Amygdala (tissue), 56 donors: ENCODE results near the gene DHPS.
A peak's percentile ranks its signal among the peaks of the same experiment; 100 is the strongest.
"Not testable (repeated sequence)": the region's sequence is repeated elsewhere in the genome, so short reads cannot be mapped to it uniquely, and the experiment has no call there.

ENCODE experiments used
- DNase-seq, 56 donors: peaks; one replicate each; lab custom pipeline; 2025; lab: John Stamatoyannopoulos, UW

The DHPS gene

DNA sequence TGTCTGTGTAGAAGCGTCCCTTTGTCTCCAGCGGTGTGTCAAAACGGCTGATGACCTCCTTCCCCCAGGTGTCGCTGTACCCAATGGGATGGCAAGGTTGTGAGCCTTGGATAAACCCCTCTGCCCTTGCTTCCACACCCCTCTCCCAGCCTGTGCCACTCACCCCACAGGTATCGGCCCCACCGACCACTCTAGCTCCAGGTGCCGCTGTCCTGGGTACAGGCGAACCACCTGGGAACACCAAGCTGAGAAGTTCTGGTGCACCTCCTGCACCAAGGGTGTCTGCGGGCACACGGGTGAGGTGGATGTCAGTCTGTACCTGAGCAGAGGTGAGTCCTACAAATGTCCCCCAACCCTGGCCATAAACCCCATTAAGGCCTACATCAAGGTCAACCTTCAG is 31.7 kb downstream of the DHPS start:
- DNase-seq, result no peak

DNA sequence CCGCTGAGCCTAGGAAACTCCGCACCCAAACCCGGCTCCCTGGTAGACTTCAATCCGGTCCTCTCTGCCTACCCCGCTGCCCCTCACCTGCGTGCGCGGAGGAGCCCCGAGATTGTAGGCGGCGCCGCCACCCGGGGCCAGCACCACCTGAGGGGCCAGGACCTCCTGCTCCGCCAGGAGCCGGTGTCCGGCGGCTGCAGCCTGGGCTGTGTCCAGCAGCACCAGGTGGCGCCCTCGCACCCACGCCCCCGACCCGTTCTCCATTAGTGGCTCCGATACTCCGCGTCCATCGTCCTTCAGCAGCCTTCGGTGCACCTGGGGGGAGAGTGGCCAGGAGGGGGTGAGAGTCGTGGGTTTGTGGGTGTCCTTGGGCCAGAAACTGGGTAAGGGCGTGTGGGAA is 33.6 kb downstream of the DHPS start:
- peak in 3 of 56 donors; percentile 11 to 53 (median 13) for DNase-seq

DNA sequence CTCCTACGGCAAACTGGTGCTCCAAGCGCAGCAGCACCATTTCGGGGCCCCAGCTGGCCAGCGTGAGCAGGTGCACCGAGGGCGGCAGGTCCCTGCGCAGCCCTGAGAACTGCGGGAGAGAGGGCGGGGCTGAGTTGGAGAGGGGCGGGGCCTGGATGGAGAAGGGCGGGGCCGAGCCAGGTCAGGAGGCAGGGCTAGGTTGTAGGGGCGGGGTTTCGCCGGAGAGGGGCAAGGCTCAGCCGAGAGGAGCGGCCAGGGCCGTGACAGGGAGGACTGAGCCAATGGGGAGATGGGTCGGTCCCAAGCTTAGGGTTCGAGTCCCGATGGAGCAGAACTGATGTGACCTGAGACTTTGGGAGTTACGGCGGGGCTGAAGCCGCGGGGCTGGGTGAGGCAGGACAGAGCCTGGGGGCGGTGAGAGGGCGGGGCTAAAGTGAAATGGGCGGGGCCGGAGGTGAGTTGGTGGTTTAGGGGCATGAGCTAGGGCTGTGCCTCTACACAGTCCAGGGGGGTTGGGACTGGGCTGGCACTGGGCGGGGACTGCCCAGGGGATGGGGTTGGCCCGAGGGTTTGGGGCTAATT is 34.1 kb downstream of the DHPS start:
- peak in 19 of 56 donors; percentile 1 to 57 (median 21) for DNase-seq

DNA sequence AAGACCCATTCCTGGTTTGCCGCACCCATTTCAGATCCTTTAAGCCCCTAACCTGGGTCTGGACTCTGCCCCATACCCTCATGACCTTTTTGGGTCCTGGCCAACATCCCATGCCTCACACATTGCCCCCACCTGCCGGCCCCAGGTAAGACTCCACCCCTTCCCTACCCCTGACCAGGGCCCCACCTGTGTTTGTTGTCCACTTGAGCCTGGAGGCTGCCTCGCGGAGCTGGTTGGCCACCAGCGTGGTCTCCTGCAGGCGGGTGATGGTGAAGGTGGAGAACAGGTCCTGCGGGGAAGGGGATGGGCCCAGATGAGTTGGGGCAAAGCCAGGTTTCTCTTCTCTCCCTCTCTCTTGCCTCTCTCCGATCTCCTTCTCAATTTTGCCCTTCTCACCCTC is 34.6 kb downstream of the DHPS start:
- DNase-seq, result no peak

DNA sequence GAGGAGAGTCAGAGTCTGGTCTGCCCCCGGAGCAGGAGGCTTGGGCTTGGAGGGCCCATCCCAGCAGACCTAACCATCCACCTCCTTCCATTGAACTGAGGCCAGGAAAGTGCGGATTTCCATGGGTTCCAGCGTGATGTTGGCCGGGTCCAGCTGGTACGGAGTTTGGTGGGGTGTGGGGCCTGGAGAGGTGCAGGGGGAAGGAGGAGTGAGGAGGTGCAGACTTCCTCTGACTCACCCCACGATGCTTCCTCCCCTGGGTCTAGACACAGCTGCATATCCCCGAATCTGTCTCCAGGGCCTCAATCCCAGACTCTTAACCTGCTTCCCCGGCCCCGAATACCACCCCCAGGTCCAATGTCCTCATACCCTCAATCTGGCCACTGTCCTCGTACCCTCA is 35.1 kb downstream of the DHPS start:
- DNase-seq, result no peak

DNA sequence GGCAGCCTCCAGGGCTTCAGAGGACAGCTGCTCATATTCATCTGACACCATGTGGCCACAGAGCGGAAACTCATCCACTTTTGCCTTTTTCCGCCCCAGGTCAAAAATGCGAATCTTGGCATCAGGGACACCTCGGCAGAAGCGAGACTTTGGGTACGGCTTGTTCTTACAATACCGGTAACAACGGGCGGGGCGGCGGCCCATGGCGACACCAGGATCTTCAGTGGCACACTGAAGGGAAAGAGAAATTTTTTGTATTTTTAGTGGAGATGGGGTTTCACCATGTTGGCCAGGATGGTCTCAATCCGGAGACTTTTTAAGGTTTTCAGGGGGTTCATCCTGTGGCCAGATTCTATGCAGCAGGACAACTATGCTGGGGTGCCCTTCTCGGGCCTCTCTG is 38.0 kb downstream of the DHPS start:
- not testable (repeated sequence) for DNase-seq

DNA sequence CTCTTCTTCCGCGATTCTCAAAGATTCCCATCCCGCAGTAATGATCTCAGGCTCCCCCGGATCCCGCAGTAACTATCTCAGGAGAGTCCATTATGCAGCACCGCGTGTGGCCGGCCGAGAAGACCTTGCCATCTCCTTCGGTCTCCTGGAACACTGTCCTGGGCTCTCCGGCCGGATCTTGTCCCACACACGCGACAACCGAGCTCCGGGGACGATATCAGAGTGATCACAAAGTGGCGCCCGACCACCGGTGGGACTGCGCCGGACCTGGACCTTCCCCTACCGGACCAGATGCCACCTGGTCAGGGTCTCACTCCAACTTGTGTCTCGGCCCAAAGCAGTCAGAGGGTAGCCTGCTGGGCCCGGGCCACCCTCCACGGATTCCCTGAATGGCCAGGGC is 39.2 kb downstream of the DHPS start:
- no peak for DNase-seq

DNA sequence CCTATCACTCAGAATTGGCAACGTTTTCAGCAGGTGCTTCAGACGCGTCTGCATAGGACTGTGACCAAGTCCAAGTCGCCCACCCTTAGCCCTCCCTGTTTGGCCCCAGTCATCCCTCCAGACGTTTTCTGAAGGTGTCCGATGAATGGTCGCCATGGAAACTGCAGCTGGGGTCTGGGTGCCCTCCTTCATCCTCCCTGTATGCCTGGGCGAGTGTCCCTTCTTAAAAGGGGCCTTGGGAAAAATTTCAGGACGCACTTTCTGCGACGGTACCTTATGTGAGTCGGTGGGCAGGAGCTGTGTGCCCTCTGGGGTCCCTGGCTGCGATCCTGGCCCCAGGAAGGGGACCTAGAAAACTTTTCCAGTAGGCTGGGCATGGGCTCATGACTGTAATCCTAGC is 40.2 kb downstream of the DHPS start:
- DNase-seq, result no peak

DNA sequence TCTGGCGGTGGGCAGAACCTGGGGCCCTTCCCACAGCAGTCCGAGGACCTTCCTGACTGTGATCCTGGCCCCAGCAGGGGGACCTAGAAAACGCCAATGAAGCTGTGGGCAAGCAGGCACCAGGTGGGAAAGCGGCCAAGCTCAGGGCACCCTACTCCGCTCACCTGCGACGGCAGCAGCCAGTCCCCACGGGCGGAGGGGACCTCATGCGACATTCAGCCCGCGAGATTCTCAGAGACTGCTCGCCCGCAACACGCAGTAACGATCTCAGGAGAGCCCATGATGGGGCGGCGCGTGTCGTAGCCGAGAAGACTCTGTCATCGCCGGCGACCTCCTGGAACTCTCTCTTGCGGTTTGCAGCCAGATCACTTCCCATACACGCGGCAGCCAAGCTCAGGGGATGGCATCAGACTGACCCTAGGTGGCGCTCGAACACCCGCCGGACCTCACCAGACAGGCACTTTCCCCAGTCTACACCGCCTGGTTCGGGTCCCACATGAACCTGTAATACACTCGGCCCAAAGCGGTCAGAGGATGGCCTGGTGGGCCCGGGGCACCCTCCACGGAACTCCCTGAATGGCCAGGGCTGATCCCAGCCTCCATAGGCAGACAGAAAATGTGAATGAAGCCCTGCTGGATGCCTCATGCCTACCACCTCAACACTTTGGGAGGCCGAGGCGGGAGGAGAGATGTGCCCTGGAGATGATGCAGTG is 41.6 kb downstream of the DHPS start:
- peak in 50 of 56 donors; percentile 10 to 80 (median 50) for DNase-seq

DNA sequence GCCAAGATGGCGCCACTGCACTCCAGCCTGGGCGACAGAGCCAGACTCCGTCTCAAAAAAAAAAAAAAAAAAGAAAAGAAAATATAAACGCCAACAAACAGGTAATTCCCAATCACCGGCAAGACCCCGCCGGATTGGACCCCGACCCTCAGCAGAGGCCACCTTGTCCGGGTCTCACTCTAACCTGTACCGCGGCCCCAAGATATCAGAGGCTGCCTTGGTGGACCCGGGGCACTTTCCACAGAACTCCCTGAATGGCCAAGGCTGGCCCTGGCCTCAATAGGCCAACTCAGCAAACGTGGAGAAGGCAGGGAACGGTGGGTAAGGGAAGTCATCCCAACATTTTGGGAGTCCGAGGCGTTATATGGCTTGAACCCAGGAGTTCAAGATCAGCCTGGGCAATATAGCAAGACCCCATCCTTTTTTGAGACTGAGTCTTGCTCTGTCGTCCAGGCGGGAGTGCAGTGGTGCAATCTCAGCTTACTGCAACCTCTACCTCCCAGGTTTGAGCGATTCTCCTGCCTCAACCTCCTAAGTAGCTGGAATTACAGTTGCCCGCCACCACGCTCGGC is 43.0 kb downstream of the DHPS start:
- DNase-seq, result no peak

DNA sequence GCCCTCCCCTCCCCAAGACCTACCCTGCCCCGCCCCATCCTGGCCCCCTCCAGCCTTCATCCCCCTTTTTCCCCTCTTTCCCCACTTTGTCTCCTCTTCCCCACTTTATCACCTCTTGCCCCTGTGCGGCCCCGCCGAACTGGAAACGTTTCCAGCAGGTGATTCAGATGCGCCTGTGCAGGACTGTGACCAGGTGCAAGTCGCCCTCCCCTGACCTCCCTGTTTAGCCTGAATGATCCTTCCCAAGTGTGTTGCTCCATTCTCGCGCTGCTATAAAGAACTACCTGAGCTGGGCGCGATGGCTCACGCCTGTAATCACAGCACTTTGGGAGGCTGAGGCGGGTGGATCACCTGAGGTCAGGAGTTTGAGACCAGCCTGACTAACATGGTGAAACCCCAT is 45.0 kb downstream of the DHPS start:
- DNase-seq, result no peak

DNA sequence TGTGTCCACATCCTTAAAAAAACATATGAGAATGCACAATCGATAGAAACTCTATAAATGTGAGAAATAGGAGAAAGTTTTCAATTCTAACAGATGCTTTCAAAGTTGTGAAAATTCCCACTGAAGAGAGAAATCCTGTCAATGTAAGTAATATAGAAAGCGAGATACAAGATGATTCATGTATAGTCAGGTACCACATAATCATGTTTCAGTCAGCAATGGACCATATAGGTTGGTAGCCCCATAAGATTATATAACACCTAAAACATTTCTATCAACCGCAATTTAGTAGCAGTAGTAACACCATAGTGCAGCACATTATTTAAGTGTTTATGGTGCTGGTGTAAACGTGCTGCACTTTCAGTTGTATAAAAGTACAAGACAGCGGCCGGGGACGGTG is 52.5 kb downstream of the DHPS start:
- DNase-seq, result no peak

DNA sequence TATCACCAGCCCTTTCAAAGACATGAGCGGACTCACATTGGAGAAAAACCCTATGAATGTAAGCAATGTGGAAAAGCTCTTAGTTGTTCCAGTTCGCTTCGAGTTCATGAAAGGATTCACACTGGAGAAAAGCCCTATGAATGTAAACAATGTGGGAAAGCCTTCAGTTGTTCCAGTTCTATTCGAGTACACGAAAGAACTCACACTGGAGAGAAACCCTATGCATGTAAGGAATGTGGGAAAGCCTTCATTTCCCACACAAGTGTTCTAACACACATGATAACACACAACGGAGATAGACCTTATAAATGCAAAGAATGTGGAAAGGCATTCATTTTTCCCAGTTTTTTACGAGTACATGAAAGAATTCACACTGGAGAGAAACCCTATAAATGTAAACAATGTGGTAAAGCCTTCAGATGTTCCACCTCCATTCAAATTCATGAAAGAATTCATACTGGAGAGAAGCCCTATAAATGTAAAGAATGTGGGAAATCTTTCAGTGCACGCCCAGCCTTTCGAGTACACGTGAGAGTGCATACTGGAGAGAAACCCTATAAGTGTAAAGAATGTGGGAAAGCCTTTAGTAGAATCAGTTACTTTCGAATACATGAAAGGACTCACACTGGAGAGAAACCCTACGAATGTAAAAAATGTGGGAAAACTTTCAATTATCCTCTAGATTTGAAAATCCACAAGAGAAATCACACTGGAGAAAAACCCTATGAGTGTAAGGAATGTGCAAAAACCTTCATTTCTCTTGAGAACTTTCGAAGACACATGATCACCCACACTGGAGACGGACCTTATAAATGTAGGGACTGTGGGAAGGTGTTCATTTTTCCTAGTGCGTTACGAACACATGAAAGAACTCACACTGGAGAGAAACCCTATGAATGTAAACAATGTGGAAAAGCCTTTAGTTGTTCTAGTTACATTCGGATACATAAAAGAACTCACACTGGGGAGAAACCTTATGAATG is 53.3 kb downstream of the DHPS start:
- no peak for DNase-seq

DNA sequence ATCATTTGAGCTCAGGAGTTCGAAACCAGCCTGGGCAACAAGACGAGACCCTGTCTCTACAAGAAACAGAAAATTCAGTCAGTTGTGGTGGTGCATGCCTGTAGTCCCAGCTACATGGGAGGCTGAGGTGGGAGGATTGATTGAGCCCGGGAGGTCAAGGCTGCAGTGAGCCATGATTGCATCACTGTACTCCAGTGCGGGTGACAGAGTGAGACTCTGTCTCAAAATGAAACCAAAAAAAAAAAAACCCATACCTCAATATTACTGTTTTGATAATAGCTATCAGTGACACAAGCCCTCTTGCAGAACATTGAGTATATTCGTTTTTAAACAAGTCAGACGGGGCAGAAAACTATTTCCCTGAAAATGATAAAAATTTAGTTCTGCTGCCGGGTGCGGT is 54.7 kb downstream of the DHPS start:
- no peak for DNase-seq
